SJCRH30 (cell line): ENCODE data around the gene CD68. TPM values are rescaled to one million over a fixed set of nuclear protein-coding genes. Genes with fewer than 3 reads are reported as not detected.
A peak's percentile ranks its signal among the peaks of the same experiment; 100 is the strongest.
"Not testable (repeated sequence)": the region's sequence is repeated elsewhere in the genome, so short reads cannot be mapped to it uniquely, and the experiment has no call there.

Experiments used
- DNase-seq, 2 experiments: peaks; one replicate each; pipeline ENCODE4 v3.0.0-alpha.2; 2015 to 2020
- H3K27ac ChIP-seq: fragments of 250-450 bp; sonication (Bioruptor Pico); 2 replicates; pipeline ENCODE4 v1.5.1; 2020; ENCODE audit warnings: mild to moderate bottlenecking, moderate library complexity
- H3K27me3 ChIP-seq: fragments of 250-450 bp; sonication (Bioruptor Pico); 2 replicates; pipeline ENCODE4 v1.5.1; 2020; ENCODE audit warnings: mild to moderate bottlenecking, moderate library complexity
- H3K36me3 ChIP-seq: fragments of 250-450 bp; sonication (Bioruptor Pico); 2 replicates; pipeline ENCODE4 v1.5.1; 2020; ENCODE audit warnings: mild to moderate bottlenecking, moderate library complexity
- H3K4me1 ChIP-seq: fragments of 250-450 bp; sonication (Bioruptor Pico); 2 replicates; pipeline ENCODE4 v1.5.1; 2020; ENCODE audit warnings: mild to moderate bottlenecking, moderate library complexity
- H3K4me3 ChIP-seq: fragments of 250-450 bp; sonication (Bioruptor Pico); 2 replicates; pipeline ENCODE4 v1.5.1; 2020; ENCODE audit warnings: mild to moderate bottlenecking, moderate library complexity
- H3K9me3 ChIP-seq: fragments of 250-450 bp; sonication (Bioruptor Pico); replicated peaks from 2 replicates; pipeline ENCODE4 v1.5.1; 2020; ENCODE audit warnings: mild to moderate bottlenecking, moderate library complexity
- total RNA-seq: library from RNA; depleted of rRNA; stranded (reverse); fragments of >200 nt; shearing (Covaris generic); gene quantifications from 2 replicates; pipeline ENCODE4 v1.2.3, GENCODE V29; 2014

Gene CD68
- total RNA-seq, 1 experiment from 2014 or later: 0.18 TPM

DNA sequence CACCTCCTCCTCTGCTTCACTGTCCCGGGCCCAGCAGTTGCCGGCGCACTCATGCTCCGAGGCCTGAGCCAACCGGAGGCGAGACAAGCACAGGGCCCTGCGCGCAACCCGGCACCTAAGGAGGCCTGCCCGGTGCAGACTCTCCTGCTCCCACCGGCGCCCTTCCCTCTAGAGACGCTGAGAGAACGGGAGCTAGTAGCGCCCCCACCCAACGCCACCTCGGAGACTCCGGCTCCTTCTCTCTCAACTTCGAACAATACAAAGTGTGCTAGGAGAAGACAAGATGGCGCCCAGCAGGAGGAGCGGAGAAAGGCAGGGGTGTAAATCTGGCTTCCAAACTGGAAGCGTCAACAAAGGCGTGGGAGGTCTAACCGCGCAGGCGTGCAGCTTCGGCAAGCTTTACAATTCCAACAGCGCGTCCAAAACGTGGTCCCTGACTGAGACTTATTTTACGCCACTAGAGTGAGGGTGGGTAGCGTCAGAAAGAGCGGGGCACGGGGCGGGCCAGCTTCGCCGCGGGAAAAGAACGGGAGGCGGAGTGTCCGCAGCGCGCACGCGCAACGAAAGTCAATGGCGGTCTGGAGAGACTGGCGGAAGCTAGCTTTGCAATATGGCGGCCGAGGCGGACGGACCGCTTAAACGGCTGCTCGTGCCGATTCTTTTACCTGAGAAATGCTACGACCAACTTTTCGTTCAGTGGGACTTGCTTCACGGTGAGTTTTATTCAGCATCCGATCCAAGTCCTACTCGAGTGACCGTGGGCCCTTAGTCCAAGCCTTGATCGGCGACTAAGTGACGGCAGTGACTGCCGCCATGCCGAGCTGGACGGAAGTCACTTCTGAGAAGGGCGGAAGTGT is 4.0 kb downstream of the CD68 start, which contains the start of gene MPDU1:
Gene MPDU1, plus strand, starts transcription at position 600 of the 857 bp plus-strand sequence. Its CDS starts 11 bp downstream, at position 611.
- H3K36me3 ChIP-seq: peaks cover 15% of the 10 kb centered on the region
- H3K4me1 ChIP-seq: peaks cover 4% of the 10 kb centered on the region; the same call in 1 of the 2 replicates
- H3K27me3 ChIP-seq: no peaks in the 10 kb centered on the region
- H3K4me3 ChIP-seq: peak within 1 kb of the TSS; percentile 69
- H3K27ac ChIP-seq: peak within 1 kb of the TSS; percentile 95
- H3K9me3 ChIP-seq: no peaks in the 10 kb centered on the region
- DNase-seq: peak; percentile 94 to 95

DNA sequence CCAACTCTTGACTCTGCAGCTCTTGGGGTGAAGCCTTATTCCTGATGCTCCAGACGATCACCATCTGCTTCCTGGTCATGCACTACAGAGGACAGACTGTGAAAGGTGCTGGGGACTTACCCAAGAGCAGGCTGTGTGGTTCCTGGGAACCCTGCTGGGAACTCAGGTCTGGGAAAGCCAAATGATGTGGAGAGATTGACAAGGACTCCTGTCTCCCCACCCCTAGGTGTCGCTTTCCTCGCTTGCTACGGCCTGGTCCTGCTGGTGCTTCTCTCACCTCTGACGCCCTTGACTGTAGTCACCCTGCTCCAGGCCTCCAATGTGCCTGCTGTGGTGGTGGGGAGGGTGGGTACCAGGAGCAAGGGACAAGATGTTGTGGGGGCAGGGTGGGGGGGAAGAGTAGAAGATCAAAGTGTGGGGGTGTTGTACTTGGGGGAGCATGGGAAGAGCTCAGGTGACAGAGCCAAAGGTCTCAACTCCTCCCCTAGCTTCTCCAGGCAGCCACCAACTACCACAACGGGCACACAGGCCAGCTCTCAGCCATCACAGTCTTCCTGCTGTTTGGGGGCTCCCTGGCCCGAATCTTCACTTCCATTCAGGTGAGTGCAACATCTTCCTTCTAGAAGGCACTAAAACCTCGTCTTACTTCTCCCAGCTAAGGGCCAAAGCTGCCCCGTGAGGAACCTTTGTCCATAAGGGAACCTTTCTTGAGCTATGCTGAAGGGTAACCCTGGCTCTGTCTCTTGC is 7.4 kb downstream of the CD68 start:
- H3K4me1 ChIP-seq: peaks cover 7% of the 10 kb centered on the region; the same call in 1 of the 2 replicates
- DNase-seq: no peak
- H3K27ac ChIP-seq: no peak overlapping the region
- H3K27me3 ChIP-seq: no peaks in the 10 kb centered on the region
- H3K36me3 ChIP-seq: peaks cover 11% of the 10 kb centered on the region
- no peak overlapping the region for H3K4me3 ChIP-seq
- H3K9me3 ChIP-seq: no peaks in the 10 kb centered on the region

DNA sequence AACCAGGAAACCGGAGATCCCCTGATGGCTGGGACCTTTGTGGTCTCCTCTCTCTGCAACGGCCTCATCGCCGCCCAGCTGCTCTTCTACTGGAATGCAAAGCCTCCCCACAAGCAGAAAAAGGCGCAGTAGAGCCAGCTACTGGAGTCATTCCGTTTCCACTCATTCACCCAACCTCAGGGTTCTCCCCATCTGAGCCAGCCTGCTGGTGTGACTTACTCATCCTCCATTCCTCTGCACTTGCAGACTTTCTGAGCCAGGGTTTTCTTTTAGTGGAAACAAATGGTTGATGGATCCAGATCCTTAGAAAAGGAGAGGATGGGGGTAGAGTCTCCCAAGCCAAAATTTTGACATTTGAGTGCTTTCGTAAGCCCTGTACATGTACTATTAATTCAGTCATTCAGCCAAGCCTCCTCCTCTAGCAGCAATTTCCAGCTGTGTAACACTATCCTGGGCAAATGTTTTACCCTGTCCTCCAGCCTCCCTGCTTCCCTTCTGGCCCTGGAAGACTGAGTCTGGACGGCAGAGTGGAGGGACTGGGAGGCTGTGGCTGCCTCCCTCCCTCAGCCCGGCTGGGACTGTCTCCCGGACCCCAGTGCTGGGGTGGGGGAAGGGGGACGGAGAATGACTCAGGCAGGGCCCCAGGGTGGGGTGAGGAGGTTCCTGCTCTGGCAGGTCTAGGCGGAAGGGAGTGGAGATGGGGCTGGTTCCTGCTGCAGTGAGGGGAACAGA is 8.1 kb downstream of the CD68 start:
- H3K4me3 ChIP-seq: no peak overlapping the region
- no peak overlapping the region for H3K27ac ChIP-seq
- H3K27me3 ChIP-seq: no peaks in the 10 kb centered on the region
- peaks cover 7% of the 10 kb centered on the region; the same call in 1 of the 2 replicates for H3K4me1 ChIP-seq
- peak; percentile 44 to 57 for DNase-seq
- no peaks in the 10 kb centered on the region for H3K9me3 ChIP-seq
- H3K36me3 ChIP-seq: peaks cover 16% of the 10 kb centered on the region

DNA sequence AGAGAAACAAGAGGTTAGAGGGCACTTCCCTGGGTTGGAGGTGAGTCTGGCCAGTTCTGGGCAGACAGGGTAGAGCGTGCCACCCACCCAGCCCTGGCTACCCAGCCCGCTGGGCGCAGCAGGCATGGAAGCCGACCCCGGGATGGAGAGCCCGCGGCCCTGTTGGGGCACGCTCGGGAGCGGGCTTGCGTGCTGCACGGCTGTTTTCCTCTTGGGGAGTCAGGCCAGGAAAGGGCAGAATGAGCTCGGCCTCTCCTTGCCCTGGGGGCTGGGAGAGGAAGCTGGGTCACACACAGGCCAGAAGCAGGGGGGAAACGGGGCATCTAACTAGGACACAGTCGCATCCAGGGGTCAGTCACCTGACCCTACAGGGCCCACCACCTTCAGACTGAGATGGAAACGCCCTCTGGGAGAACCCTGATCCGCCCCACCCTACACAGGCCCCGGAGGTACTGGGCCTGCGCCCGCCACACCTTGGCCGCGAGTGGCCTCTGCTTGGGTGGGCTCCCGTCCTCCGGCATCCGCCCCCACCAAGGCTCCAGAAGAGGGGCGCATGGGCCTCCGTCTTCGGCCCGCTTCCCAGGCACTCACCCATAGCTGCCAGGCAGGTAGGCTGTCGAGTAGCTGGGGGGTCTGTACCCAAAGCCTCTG is 9.2 kb downstream of the CD68 start:
- Histone ChIP-seq H3K27ac (no peak overlapping the region), H3K36me3 (peaks cover 25% of the 10 kb centered on the region), H3K4me1 (0 out of 2 replicates have a peak, but pooled peaks cover 2% of the 10 kb centered on the region), H3K4me3 (no peak overlapping the region), H3K27me3 (no peaks in the 10 kb centered on the region), H3K9me3 (no peaks in the 10 kb centered on the region)
- DNase-seq: no peak

DNA sequence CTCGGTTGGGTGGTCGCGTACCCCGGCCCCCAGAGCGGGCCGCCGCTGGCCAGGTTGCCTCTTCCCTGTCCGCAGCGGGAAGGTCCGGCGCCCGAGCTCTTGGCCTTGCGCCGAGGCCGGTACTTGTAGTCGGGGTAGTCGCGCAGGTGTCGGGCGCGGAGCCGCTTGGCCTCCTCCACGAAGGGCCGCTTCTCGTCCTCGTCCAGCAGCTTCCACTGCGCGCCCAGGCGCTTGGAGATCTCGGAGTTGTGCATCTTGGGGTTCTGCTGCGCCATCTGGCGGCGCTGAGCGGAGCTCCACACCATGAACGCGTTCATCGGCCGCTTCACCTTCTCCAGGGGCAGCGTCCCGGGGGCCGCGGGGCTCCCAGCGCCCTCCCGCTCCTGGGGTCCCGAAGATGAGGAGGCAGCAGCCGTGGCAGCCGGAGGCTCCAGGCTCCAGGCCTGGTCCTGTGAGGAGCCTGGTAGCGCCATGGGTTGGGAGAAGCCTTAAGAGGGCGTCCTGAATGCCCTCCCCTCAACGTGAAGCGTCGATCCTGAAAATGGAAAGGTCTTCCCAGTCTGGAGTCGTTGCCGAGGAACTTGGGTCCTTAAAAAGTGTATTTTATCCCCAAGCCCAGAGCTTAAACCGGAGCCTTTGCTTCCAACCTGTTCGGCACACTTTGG is 9.9 kb downstream of the CD68 start:
- Histone ChIP-seq H3K4me1 (0 out of 2 replicates have a peak, but pooled peaks cover 2% of the 10 kb centered on the region), H3K9me3 (no peaks in the 10 kb centered on the region), H3K27me3 (no peaks in the 10 kb centered on the region), H3K4me3 (no peak overlapping the region), H3K27ac (no peak overlapping the region), H3K36me3 (peaks cover 32% of the 10 kb centered on the region)
- DNase-seq: no peak

DNA sequence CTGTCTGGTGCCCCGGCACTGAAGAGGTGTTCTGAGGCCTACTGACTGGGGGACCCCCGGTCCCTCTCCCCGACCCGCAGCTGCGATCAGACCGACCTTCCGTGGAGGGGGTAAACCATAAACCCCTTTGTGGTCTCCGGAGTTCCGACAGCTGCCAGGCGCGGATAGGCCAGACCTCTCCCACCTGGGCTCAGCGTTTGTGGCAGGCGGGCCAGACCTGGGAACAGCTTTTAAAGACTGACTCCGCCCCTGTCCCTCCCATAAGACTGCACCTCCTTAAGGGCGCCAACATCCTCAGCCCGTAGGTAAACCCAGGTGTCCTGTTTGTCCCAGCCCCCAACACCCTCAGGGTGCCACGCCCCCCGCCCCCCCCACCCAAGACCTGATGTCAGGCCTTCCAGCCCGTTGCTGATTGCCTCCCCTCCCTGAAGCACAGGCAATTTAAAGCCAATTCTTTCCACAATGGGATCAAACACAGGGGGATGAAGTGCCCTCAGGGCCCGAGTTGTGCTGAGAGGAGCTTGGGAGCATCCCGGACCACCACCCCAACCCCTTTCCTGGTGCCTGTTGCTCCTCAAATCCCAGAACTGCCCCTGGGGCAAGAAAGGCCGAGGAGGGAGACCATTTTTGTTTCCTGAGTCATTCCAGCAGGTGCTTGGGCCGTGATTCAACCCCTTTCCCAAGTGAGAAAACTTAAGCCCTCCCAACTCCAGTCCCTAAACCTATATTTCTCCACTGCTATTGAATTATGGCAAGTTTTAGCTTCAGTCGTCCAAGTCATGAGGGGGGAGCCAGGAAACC is 10.7 kb downstream of the CD68 start, which contains the start of gene SOX15:
Gene SOX15, minus strand, starts transcription at position 204 of the 801 bp plus-strand sequence. CDS start 418 bp downstream, outside the sequence.
- Histone ChIP-seq H3K27ac (peak within 1 kb of the TSS; percentile 14; the same call in 1 of the 2 replicates), H3K4me3 (no peak within 1 kb of the TSS)
- no peak for DNase-seq

DNA sequence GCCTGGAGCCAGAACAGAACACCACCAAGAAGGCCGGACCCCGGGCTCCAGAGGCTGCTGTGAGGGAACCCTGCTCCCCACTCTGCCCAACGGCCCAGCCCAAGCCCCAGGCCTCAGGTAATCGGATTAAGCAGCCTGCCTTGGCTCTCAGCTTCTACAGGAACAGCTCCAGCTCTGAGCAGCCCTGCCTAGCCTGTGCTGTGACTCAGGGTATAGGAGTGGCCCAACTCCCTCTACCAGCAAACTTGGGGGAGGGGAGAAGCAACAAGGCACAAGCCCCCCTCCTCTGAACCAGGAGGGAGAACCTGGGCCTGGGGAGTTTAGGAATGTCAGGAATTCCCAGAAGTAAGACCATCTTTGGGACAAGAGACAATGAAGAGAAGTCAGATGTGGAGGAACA is 11.3 kb downstream of the CD68 start:
- peaks cover 37% of the 10 kb centered on the region for H3K36me3 ChIP-seq
- H3K27ac ChIP-seq: peak overlapping the region; percentile 14; the same call in 1 of the 2 replicates
- 0 out of 2 replicates have a peak, but pooled peaks cover 2% of the 10 kb centered on the region for H3K4me1 ChIP-seq
- no peaks in the 10 kb centered on the region for H3K27me3 ChIP-seq
- H3K4me3 ChIP-seq: no peak overlapping the region
- no peaks in the 10 kb centered on the region for H3K9me3 ChIP-seq
- DNase-seq: no peak

More for the DNA sequence above, 10.7 kb downstream of the CD68 start, which contains the start of gene SOX15:
- 0 out of 2 replicates have a peak, but pooled peaks cover 2% of the 10 kb centered on the region for H3K4me1 ChIP-seq
- no peaks in the 10 kb centered on the region for H3K27me3 ChIP-seq
- no peaks in the 10 kb centered on the region for H3K9me3 ChIP-seq
- peaks cover 37% of the 10 kb centered on the region for H3K36me3 ChIP-seq

DNA sequence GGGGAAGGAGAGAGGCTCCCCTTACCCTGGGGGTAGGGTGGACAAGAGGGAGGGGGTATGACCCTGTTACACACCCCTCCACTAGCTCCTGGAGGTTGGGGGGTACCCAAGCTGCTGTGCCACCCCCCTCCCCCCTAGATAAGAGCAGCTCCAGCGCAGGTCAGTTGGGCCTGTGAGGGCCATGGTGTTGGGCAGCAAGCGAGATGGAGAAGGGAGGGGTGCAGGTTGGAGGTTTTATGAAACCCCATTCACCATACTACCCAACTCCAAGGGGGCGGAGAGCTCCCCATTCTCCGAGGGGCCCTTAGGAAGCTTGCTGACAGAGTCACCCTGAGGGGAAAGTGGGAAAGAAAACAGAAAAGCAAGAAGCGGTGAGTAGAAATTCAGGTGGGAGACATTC is 12.2 kb downstream of the CD68 start:
- Histone ChIP-seq H3K27me3 (no peaks in the 10 kb centered on the region), H3K9me3 (no peaks in the 10 kb centered on the region), H3K4me1 (0 out of 2 replicates have a peak, but pooled peaks cover 2% of the 10 kb centered on the region), H3K36me3 (peaks cover 37% of the 10 kb centered on the region), H3K27ac (no peak overlapping the region), H3K4me3 (no peak overlapping the region)
- no peak for DNase-seq

DNA sequence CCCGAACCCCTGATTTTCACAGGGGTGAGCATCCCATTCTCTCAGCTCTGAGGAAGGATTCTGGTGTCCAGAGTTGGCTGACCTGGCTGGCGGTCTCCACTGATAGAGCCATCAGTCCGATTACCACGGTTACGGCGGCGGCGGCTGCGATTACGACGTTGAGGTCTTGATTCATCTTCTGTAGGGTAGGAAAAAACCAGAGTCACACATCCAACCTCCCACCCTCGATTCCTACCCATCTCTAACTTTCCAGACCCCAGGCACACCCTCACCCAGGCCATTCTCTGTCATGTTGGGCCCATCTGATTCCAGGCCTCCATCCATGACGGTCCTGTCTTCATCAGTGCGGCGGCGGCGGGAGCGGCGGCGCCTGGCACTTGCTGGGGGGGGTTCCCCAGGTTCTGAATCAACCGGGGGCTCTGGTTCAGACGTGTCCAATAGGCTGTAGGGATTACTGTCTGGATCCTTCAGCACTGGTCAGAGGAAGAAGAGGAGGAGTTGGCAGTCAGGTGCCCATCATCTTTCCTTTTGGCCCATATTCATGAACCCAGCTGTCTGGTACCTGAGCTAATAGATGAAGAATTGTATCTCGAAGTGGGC is 13.1 kb downstream of the CD68 start:
- no peak for DNase-seq
- Histone ChIP-seq H3K9me3 (no peaks in the 10 kb centered on the region), H3K4me1 (0 out of 2 replicates have a peak, but pooled peaks cover 2% of the 10 kb centered on the region), H3K36me3 (peaks cover 37% of the 10 kb centered on the region), H3K27me3 (no peaks in the 10 kb centered on the region), H3K4me3 (no peak overlapping the region), H3K27ac (no peak overlapping the region)

DNA sequence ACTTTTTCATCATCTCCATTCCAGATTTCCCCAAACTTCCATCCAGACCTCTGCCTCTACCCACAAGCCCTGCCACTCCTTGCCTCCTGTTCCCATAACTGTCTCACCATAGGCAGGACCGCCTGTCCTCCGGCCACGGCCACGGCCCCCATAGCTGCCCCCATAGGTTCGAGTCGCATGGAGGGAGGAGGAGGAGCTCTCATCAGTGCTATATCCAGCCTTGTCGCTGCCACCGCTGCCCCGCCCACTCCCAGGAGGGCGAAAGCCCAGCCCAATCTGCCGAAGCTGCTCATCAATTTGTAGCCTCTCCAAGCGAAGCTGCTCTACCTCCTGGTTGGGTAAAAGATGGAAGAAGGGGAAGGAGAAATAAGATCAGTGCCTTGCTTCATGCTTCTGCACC is 13.9 kb downstream of the CD68 start:
- no peak overlapping the region for H3K4me3 ChIP-seq
- H3K27me3 ChIP-seq: no peaks in the 10 kb centered on the region
- 0 out of 2 replicates have a peak, but pooled peaks cover 2% of the 10 kb centered on the region for H3K4me1 ChIP-seq
- no peak overlapping the region for H3K27ac ChIP-seq
- no peaks in the 10 kb centered on the region for H3K9me3 ChIP-seq
- no peak for DNase-seq
- peaks cover 37% of the 10 kb centered on the region for H3K36me3 ChIP-seq

DNA sequence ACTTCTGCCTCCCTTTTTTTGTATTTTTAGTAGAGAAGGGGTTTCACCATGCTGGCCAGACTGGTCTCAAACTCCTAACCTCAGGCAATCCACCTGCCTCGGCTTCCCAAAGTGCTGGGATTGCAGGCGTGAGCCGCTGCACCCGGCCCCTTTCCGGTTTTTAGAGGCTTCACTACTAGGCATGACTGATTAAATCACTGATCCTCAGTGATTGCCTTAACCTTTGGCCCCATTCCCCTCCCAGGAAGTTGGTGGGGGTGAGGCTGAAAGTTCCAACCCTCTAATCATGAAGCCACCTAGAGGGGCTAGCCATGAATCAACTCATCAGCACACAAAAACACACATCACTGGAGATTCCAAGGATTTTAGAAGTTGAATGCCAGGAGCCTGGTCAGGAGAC is 18.1 kb downstream of the CD68 start:
- not testable (repeated sequence) for H3K27ac ChIP-seq, DNase-seq, H3K4me1 ChIP-seq, H3K27me3 ChIP-seq, H3K4me3 ChIP-seq, H3K9me3 ChIP-seq
- H3K36me3 ChIP-seq: peaks cover 29% of the 10 kb centered on the region

DNA sequence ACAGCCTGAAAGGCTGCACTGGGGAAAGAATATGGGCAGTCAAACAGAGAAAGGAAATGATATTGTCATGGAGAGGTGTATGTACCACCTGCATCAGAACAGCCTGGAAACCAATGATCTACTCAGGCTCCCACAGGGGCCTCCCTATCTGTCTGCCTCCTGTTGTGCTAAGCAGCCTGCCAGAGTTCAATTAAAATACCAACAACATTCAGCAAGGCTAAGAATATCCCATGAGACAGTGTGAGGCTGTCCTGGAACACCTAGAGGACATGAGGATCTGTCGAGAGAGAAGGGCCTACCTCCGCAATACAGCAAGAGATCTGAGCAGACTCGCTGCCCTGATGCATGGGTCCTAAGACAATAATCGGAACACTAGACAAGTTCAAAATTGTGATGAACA is 26.8 kb downstream of the CD68 start:
- H3K27me3 ChIP-seq: no peaks in the 10 kb centered on the region
- H3K36me3 ChIP-seq: peaks cover 2% of the 10 kb centered on the region; the same call in 1 of the 2 replicates
- H3K27ac ChIP-seq: no peak overlapping the region
- H3K4me1 ChIP-seq: no peaks in the 10 kb centered on the region
- H3K9me3 ChIP-seq: no peaks in the 10 kb centered on the region
- H3K4me3 ChIP-seq: no peak overlapping the region
- no peak for DNase-seq
